ENCODE data around the gene HMGCR.

GRCh38 chr5:75337366-75338021 lies 474 bp downstream of the HMGCR start:
- TF ChIP-seq CTCF (conservative IDR thresholded peaks at IDR 0.05 in 1 of 2, IDR thresholded peaks at IDR 0.05 in 1 of 2; ENCODE audit: extremely low read depth in 1 of 2, insufficient read depth in 1 of 2, low read depth in 1 of 2, low read length in 2 of 2) (no peak), EZH2 (IDR thresholded peaks at IDR 0.05; ENCODE audit: borderline replicate concordance, low read length) (no peak)

Data from mammary epithelial cell (primary cell).